ENCODE measurements around the gene ATP9A.

DNA sequence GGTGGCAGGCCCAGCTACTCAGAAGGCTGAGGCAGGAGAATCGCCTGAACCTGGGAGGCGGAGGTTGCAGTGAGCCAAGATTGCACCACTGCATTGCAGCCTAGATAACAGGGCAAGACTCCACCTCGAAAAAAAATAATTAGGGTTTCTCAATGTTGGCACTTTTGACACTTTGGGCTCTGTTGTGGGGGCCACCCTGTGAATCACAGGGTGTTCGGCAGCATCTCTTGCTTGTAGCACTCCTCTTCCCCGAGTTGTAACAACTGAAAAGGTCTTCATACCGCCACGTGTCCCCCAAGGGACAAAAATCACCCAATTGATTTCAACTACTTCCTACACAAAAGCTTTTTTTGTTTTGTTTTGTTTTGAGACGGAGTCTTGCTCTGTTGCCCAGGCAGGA lies 172.4 kb downstream of the ATP9A start:
- TF ChIP-seq CTCF (IDR thresholded peaks at IDR 0.05; ENCODE audit: extremely low read depth in 1 of 2, insufficient read depth in 1 of 2, low read depth in 1 of 2, low read length in 2 of 2) (no peak), MAX (IDR thresholded peaks at IDR 0.05; ENCODE audit: insufficient read depth, insufficient read length) (no peak), EZH2 (IDR thresholded peaks at IDR 0.05; ENCODE audit: borderline replicate concordance, low read depth, low read length, severe bottlenecking) (no peak), POLR2A (IDR thresholded peaks at IDR 0.05; ENCODE audit: low read depth, low read length) (no peak), POLR2AphosphoS5 (IDR thresholded peaks at IDR 0.05; ENCODE audit: insufficient read depth, low read depth, low read length) (no peak), FOS (IDR thresholded peaks at IDR 0.05; ENCODE audit: borderline replicate concordance, insufficient read depth, low read length) (no peak), MYC (IDR thresholded peaks at IDR 0.05; ENCODE audit: low read depth, low read length) (no peak), GATA2 (IDR thresholded peaks at IDR 0.05; ENCODE audit: insufficient read depth, insufficient read length, low read depth, low read length) (no peak)
